Midbrain (tissue), 1 donor: ENCODE measurements around the gene CCPG1.
"Not testable (repeated sequence)": the region's sequence is repeated elsewhere in the genome, so short reads cannot be mapped to it uniquely, and the experiment has no call there.

ENCODE experiments used
- DNase-seq: peaks from one replicate; lab custom pipeline; 2025; lab: John Stamatoyannopoulos, UW

CCPG1 gene, protein sequence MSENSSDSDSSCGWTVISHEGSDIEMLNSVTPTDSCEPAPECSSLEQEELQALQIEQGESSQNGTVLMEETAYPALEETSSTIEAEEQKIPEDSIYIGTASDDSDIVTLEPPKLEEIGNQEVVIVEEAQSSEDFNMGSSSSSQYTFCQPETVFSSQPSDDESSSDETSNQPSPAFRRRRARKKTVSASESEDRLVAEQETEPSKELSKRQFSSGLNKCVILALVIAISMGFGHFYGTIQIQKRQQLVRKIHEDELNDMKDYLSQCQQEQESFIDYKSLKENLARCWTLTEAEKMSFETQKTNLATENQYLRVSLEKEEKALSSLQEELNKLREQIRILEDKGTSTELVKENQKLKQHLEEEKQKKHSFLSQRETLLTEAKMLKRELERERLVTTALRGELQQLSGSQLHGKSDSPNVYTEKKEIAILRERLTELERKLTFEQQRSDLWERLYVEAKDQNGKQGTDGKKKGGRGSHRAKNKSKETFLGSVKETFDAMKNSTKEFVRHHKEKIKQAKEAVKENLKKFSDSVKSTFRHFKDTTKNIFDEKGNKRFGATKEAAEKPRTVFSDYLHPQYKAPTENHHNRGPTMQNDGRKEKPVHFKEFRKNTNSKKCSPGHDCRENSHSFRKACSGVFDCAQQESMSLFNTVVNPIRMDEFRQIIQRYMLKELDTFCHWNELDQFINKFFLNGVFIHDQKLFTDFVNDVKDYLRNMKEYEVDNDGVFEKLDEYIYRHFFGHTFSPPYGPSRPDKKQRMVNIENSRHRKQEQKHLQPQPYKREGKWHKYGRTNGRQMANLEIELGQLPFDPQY

DNA sequence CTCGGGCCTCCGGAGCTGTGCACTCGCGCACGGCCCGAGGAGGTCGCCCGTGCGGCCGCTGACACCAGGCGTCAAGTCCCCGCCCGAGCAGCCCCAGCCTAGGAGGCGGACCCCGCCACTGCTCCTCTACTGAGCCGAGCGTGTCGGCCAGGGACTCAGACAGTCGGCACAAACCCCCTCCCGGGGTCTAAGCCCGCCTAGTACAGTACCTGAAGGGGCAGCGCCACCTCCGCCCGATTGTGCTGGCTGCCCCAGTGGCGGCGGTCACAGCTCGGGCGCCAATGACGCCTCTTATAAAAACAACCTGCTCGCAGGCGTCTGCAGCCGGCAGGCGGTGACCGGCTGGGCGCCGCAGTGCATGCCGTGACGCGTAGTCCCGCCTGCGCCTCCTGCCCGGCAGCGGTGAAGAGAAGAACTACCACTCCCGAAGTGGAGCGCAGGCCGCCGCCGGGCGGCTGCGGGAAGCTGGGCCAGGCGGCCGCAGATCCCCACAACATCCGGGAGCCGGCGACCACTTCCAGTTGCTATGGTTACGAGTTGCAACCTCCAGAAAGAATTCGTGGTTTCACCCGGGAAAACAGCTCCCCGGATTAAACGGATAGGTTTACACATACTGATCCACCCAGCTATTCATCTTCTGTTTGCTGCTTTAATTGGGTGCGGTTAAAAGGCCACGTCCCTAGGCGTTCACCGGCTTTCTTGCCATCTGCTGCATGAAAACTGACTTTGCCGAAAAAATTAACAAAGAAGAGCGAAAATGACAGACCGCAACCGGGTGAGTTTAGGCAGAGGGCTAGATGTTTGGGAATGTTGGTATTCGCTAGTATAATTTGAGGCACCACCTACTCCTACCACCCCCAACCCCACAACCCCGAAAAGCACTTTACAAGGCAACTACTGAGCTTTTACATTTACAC is at the start of gene CCPG1, which contains the start of gene PIERCE2:
CCPG1 (minus strand) TSS at position 348 of the 917 bp plus-strand sequence. CDS start 18,935 bp downstream, outside the sequence.
PIERCE2 (plus strand) TSS at position 484 of the 917 bp plus-strand sequence; CDS start at position 758, 274 bp downstream.
- DNase-seq = peak; percentile 92

DNA sequence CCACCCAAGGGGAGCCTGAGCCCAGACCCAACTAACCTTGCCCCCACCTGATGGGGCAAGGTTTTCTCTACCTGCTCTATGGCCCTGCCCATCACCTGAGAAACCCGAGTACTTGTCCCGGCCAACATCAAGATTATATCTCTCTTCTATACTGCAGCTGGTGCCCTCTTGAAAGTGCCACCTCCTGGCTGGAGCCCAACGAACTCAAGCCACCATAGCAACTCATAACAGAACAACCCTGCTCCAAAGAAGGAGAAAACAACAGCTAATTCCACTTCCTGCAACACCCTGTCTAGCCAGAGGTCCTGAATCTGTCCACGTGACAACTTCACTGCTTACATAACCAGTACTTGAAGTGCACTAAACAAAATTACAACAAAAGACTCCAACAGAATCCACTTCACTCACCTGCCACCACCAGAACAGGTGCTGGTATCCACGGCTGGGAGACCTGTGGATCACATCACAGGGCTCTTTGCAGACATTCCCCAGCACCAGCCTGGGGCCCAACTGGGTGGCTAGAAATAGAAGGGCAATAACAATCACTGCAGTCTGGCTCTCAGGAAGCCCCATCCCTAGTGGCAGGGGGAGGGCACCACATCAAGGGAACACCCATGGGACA is 49.4 kb upstream of the CCPG1 start:
- DNase-seq = no peak

DNA sequence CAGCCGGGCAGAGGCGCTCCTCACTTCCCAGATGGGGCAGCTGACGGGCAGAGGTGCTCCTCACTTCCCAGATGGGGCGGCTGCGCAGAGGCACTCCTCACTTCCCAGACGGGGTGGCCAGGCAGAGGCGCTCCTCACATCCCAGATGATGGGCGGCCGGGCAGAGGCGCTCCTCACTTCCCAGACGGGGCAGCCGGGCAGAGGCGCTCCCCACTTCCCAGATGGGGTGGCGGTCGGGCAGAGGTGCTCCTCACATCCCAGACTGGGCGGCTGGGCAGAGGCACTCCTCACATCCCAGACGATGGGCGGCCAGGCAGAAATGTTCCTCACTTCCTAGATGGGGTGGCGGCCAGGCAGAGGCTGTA is 38.9 kb upstream of the CCPG1 start:
- not testable (repeated sequence) for DNase-seq

DNA sequence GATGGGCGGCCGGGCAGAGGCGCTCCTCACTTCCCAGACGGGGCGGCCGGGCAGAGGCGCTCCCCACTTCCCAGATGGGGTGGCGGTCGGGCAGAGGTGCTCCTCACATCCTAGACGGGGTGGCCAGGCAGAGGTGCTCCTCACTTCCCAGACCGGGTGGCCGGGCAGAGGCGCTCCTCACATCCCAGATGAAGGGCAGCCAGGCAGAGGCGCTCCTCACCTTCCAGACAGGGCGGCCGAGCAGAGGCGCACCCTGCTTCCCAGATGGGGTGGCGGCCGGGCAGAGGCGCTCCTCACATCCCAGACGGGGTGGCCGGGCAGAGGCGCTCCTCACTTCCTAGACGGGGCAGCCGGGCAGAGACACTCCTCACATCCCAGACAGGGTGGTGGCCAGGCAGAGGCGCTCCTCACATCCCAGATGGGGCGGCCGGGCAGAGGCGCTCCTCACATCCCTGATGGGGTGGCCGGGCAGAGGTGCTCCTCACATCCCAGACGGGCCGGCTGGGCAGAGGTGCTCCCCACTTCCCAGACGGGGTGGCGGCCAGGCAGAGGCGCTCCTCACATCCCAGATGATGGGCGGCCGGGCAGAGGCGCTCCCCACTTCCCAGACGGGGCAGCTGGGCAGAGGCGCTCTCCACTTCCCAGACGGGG is 38.3 kb upstream of the CCPG1 start:
- not testable (repeated sequence) for DNase-seq

DNA sequence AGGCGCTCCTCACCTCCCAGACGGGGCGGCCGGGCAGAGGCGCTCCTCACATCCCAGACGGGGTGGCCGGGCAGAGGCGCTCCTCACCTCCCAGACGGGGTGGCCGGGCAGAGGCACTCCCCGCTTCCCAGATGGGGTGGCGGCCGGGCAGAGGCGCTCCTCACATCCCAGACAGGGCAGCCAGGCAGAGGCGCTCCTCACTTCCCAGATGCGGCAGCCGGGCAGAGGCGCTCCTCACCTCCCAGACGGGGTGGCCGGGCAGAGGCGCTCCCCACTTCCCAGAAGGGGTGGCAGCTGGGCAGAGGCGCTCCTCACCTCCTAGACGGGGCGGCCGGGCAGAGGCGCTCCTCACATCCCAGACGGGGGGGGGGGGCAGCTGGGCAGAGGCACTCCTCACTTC is 37.8 kb upstream of the CCPG1 start:
- DNase-seq = not testable (repeated sequence)

DNA sequence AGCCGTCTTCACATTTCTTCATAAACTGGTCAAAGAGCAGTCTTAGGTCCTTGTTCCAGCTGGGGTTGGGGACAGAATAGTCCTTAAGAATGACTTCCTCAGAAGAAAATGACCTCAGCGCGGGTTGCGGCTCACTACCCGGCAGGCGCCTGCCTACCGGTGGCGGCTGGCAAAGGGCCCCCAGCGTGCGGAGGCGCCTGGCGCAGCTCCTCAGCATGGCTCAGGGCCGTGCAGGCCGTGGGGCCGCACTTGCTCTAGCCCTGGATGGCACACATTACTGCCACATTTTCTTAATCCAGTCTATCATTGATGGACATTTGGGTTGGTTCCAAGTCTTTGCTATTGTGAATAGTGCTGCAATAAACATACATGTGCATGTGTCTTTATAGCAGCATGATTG is 35.0 kb upstream of the CCPG1 start:
- DNase-seq = not testable (repeated sequence)

DNA sequence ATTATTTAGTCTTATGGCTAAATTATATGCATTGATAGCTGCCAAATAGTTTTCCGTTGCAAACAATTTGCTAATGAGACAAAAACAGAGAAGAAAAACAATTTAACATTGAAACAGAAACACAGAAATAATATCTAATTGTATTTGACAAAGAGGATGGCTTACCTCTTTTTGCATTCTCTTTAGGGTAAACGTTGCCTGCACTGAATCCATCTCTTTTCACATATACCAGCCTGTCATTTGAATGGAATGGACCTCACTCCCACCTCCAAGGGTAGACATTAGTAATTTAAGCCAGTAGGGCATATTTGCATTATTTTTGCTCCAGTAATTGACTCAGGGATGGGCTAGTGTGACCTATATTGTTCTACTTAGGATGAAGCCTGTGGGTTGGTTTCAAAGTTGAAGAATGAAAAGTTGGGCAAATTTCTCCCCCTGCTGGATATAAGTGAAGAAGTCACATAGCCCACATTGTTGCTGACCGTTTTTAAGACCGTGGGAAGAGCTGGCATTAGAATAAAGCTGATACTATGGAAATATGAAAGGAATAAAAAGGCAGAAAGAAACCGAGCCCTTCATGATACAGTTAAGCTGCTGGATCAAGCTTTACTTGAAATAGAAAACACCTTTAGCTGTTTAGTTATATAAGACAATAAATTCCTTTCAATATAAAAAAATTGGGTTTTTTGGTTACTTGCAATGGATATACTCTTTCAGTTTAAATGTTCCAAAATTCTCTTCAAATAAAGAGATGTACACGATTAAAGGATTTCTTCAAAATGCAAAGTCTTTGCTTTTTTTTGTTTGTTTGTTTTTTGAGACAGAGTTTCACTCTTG is 27.0 kb upstream of the CCPG1 start:
- peak; percentile 40 for DNase-seq

DNA sequence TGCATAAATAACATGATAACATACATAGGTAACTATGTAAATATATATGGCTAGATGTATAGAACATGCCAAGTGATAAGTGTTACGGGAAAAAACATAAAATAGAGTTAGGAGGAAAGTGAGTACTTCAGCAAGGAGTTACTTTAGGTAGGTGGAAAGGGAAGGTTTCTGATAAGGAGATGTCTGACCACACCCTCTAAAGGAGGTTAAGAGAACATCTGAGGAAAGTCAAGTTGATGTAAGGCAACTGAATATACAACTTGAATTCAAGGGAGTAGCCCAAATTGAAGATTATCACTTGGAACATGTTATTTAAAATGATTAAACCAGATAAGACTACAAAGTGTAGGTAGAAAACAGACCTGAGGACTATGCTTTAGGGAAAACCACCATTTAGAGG is 13.9 kb upstream of the CCPG1 start:
- DNase-seq = no peak

DNA sequence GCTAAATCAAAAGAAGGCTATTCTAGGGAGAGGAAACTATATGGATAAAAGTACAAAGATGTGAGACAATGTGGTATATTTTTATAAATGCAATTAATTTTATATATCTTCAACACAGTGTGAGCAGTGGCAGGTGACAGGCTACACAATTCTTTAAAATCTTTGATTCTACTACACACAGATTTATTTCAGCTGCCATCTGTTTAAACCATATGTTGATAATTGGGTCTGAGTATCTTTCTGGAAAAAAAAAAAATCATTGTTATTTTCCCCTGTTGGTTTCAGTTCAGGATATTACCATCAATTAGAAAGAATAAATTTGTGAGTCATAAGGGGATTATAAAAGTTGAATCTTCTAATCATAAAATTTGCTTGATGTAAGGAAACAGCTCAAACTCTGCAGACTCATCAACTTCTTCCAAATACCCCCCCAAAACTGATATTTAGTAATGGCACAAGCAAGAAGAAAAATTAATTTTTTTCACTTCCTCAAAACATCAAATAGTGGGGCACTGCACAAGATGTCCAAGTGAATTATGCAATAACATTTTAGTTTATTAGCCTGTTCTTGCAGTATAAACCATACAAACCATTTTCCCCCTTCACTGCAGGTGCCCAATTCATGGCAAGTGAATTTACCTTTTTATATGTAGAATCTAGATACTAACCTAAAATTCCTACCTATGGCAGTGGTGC is 12.2 kb upstream of the CCPG1 start:
- no peak for DNase-seq

DNA sequence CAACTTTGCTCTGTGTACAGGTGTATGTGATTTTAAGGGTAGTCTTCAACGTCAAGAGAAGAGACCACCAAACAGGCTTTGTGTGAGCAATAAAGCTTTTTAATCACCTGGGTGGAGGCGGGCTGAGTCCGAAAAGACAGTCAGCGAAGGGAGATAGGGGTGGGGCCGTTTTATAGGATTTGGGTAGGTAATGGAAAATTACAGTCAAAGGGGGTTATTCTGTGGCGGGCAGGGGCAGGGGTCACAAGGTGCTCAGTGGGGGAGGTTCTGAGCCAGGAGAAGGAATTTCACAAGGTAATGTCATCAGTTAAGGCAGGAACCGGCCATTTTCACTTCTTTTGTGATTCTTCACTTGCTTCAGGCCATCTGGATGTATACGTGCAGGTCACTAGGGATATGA is 9.5 kb upstream of the CCPG1 start:
- not testable (repeated sequence) for DNase-seq

DNA sequence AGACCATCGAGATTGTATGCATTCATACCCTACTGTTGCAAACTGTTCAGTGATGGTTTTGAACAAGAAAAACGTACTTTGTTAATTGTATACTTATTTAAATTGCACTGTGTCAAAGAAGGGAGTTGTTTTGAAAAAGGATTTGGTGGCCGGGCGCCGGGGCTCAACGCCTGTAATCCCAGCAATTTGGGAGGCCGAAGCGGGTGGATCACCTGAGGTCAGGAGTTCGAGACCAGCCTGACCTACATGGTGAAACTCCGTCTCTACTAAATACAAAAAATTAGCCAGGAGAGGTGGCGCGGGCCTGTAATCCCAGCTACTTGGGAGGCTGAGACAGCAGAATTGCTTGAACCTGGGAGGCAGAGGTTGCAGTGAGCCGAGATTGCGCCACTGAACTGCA is 817 bp upstream of the CCPG1 start:
- DNase-seq = not testable (repeated sequence)

DNA sequence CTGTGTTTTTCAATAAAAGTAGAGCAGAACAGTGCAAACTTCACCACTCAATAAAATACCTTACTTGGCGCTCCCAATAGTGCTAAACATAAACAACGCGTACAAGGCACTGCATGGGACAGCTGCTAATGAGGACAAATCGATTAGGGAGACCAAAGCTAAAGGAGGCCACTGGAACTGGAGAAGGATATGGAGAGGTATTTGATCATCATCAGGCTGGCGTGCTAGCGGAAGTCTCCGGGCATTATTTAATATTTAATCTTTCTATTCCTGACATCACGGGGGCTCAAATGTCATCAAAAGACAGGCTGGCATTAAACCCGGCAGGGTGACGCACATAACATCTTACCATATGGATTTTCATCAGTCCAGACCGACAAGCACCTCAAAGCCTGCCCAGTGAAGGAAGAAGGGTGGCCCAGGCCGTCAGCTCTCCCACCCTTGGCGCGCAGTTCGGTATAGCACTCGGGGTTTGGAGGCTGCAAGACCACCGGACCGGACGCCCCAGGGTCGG is 604 bp downstream of the CCPG1 start:
- DNase-seq = no peak

DNA sequence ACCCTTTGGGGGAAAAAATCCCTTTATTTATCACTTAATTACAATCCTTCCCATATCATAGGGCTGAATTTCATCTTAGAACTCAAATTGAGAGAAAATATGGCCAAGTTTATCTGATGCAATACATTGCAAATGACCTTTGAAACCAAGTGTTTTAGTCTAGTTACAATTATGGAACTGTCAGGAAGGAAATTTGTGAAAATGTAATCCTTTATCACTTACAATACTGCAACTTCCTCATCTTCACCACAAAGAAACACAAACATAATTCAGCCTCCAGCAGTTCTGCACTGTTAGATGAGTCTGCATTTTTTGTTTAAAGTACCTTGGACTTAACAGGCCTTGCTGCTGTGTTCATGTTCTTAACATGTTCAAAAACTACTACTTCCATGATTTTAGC is 4.6 kb downstream of the CCPG1 start:
- no peak for DNase-seq

DNA sequence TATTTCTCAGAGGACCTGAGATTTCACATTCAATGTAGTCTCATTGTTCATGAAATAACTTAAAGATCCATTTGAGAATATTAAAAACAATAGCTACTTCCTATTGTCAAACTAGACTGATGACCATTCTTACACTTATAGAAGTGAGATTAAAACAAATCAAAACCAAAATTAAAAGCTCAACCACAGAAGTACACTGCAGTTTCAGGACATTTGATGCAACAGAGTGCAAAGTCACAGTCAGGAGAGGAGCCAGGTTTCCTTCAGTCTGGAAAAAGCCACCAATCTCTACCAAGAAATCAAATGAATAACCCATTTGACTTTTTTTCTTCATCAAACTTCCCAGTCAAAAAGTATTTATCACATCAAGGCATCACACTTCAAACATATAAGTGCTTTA is 5.5 kb downstream of the CCPG1 start:
- DNase-seq = no peak

DNA sequence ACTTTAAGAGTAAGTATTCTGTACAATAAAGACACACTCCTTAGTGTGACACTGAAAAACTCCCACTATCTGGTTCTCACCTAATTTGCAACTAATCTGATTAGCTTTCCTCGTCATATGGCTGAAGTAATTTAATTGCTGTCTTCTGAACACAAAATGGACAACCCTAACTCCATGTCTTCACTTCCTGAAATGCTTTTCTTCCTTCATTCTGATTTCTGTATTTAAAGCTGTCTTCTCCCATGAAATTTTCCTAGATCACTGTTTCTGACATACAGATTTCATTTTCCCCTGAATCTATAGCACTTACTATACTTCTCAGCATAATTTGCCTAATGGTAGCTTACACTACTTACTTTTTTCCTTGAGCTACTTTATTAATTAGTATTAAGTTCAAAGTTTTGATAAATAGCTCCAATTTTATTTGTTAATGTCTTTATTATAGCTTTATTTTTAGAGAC is 6.3 kb downstream of the CCPG1 start:
- DNase-seq = no peak

DNA sequence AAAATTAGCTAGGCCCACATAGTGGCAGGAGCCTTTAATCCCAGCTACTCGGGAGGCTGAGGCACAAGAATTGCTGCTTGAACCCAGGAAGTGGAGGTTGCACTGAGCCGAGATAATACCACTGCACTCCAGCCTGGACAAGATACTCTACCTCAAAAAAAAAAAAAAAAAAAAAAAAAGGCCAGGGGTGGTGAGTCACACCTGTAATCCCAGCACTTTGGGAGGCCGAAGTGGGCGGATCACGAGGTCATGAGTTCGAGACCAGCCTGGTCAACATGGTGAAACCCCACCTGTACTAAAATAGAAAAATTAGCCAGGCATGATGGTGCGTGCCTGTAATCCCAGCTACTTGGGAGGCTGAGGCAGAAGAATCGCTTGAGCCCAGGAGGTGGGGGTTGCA is 8.1 kb downstream of the CCPG1 start:
- not testable (repeated sequence) for DNase-seq

DNA sequence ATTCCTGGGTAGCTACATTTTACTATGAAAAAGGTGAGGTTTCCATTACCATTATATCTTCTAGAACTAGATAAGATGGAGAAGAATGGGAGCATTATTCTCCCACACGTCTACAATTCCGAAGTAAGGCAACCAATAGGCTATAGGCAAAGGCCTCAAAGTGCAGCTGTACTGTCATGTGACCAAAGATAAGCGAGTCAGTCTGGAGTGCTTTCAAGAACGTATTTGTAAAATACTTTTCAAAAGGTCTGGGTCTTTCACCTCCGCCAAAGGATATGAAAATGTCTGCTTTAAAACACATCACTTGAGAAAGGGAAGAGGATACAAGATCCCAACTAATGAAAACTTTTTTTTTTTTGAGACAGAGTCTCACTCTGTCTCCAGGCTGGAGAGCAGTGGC is 9.9 kb downstream of the CCPG1 start:
- no peak for DNase-seq

DNA sequence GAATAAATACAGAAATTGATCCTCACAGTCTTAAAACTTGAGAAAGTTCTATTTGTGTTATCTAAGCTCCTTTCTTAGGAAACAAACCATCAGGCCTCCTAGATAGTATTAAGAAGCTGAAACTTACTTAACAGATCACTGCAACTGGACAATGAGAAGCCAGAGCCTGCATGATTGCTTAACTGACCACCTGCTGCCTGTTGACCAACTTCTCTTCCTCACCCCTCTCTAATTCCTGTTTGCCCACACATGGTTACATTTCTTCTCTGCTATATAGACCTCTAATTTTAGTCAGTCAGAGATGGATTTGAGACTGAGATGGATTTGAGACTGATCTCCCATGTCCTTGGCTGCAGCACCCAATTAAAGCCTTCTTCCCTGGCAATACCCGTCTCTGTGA is 13.5 kb downstream of the CCPG1 start:
- no peak for DNase-seq

DNA sequence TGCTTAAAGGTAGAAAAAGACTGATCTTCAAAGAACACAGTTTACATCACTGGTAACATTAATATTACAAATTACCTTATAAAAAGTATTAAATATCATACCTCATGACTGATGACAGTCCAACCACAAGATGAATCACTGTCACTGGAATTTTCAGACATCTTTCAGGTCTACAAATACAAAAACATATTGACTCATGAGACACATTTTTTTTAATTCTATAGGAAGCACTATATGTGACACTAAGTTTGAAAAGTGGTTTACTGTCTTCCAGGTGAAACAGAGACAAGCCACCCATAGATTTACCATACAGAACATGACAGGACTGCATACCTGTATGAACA is 18.9 kb downstream of the CCPG1 start:
- DNase-seq = no peak
